K562 (cell line): ENCODE data around the gene CACNA1I. TPM values are rescaled to one million over a fixed set of nuclear protein-coding genes. Genes with fewer than 3 reads are reported as not detected.

Source experiments
- ATAC-seq: fragments of 200-7000 bp; cut with Tn5 transposase; 3 replicates; pipeline ENCODE4 v1.9.1; 2020; ENCODE audit warnings: moderate library complexity
- BruUV-seq: library from RNA; stranded (reverse); fragments of 400-500 nt; replicated peaks from 2 replicates; lab custom pipeline; 2021; lab: Mats Ljungman, UMichigan
- CTCF ChIA-PET: fragments of 300-600 bp; formaldehyde crosslinking; extraction: SDS; loops from one replicate; lab custom pipeline; 2021; ENCODE audit warnings: low intra/inter-chr PET ratio; lab: Yijun Ruan, JAX
- POLR2A ChIA-PET: fragments of 300-600, 350-650 bp; sonication (Branson Sonifier 250); formaldehyde crosslinking; extraction: SDS; loops from one replicate; lab custom pipeline; 2021; ENCODE audit warnings: antibody characterized with exemption, inconsistent platforms; lab: Yijun Ruan, JAX
- DNase-seq, 4 experiments: peaks; one replicate each; pipeline versions ENCODE4 v3.0.0 to v3.0.0-alpha.2; 2011 to 2018; ENCODE audit warnings: low spot score in 3 of 4, mixed read lengths in 3 of 4; ENCODE audit errors: extremely low read depth in 1 of 4
- FAIRE-seq: peaks from 2 replicates; lab custom pipeline; 2011; peaks lifted over from hg19 to GRCh38; lab: Jason Lieb, UNC
- H2AFZ ChIP-seq: 2 replicates; pipeline ENCODE4 v1.6.0; 2011; ENCODE audit warnings: low read depth, low read length, control low read depth, inconsistent platforms
- H3K27ac ChIP-seq: fragments of 200-600 bp; 3 replicates; pipeline ENCODE4 v1.8.0; 2011; ENCODE audit warnings: low read depth, mild to moderate bottlenecking, control low read depth, inconsistent platforms, low read length, moderate library complexity, mixed read lengths; ENCODE audit errors: extremely low read depth
- H3K27me3 ChIP-seq, 2 experiments: fragments of 300-600 bp in 1 of 2; 2 replicates in 1 of 2; 3 replicates in 1 of 2; pipeline versions ENCODE4 v1.6.0 to v1.8.0; 2011; ENCODE audit warnings: inconsistent platforms in 2 of 2, low read length in 2 of 2, mild to moderate bottlenecking in 1 of 2, mixed read lengths in 1 of 2, moderate library complexity in 1 of 2; ENCODE audit not compliant: control insufficient read depth in 2 of 2, insufficient read depth in 2 of 2
- H3K36me3 ChIP-seq: fragments of 300-600 bp; 3 replicates; pipeline ENCODE4 v1.8.0; 2011; ENCODE audit warnings: mild to moderate bottlenecking, low read length, inconsistent platforms; ENCODE audit not compliant: control insufficient read depth, insufficient read depth
- H3K4me1 ChIP-seq, 2 experiments: fragments of 200-600 bp in 1 of 2; replicated peaks in 1 of 2; 2 replicates in 1 of 2; 3 replicates in 1 of 2; pipeline versions ENCODE4 v1.5.1 to v1.8.0; 2011; ENCODE audit warnings: inconsistent platforms in 2 of 2, low read length in 2 of 2, mild to moderate bottlenecking in 1 of 2, mixed read lengths in 1 of 2, moderate library complexity in 1 of 2; ENCODE audit not compliant: control insufficient read depth in 2 of 2, insufficient read depth in 2 of 2
- H3K4me2 ChIP-seq: 2 replicates; pipeline ENCODE4 v1.6.1; 2011; ENCODE audit warnings: low read length, control low read depth, inconsistent platforms, mixed read lengths; ENCODE audit not compliant: insufficient read depth
- H3K4me3 ChIP-seq: fragments of 200-600 bp; sonication (generic), shearing (Covaris generic); 2 replicates; pipeline ENCODE4 v1.5.1; 2016; ENCODE audit warnings: control low read depth, inconsistent platforms
- H3K79me2 ChIP-seq: fragments of 200-600 bp; 3 replicates; pipeline ENCODE4 v1.8.0; 2011; ENCODE audit warnings: low read length, inconsistent platforms; ENCODE audit not compliant: control insufficient read depth, insufficient read depth
- H3K9ac ChIP-seq, 2 experiments: 2 replicates each; pipeline versions ENCODE4 v1.6.0 to v1.6.1; 2011; ENCODE audit warnings: low read depth in 2 of 2, low read length in 2 of 2, control low read depth in 1 of 2, inconsistent platforms in 1 of 2, mild to moderate bottlenecking in 1 of 2, mixed read lengths in 1 of 2; ENCODE audit not compliant: insufficient read depth in 1 of 2
- H3K9me1 ChIP-seq: one replicate; pipeline ENCODE4 v1.6.0; 2011; ENCODE audit warnings: inconsistent platforms, mild to moderate bottlenecking, low read length, moderate library complexity; ENCODE audit not compliant: control insufficient read depth, insufficient read depth
- H3K9me3 ChIP-seq: replicated peaks from 2 replicates; pipeline ENCODE4 v1.5.1; 2011; ENCODE audit warnings: low read depth, low read length, inconsistent platforms; ENCODE audit not compliant: control insufficient read depth, insufficient read depth
- H4K20me1 ChIP-seq: replicated peaks from 2 replicates; pipeline ENCODE4 v1.6.1; 2011; ENCODE audit warnings: low read length, inconsistent platforms, mixed read lengths; ENCODE audit not compliant: control insufficient read depth, insufficient read depth
- CBX2 ChIP-seq: fragments of 200-600 bp; sonication (generic); IDR thresholded peaks from one replicate; pipeline ENCODE4 v1.6.1; 2012; ENCODE audit warnings: mild to moderate bottlenecking, low read length, inconsistent platforms; ENCODE audit not compliant: insufficient read depth, poor library complexity, severe bottlenecking
- CREB3 ChIP-seq: fragments of 450-650 bp; conservative IDR thresholded peaks from 2 replicates; pipeline ENCODE4 v1.6.1; 2016; ENCODE audit warnings: missing genetic modification characterization, low read depth, mild to moderate bottlenecking, missing compliant biosample characterization, moderate library complexity
- EGR1 ChIP-seq: fragments of 450-650 bp; conservative IDR thresholded peaks from 2 replicates; pipeline ENCODE4 v1.6.1; 2017; ENCODE audit warnings: mild to moderate bottlenecking
- ESRRB ChIP-seq: fragments of 250-450 bp; sonication (Bioruptor Pico); IDR thresholded peaks from 2 replicates; pipeline ENCODE4 v1.5.0; 2020; ENCODE audit warnings: mild to moderate bottlenecking, moderate library complexity, borderline replicate concordance
- EZH2 ChIP-seq: IDR thresholded peaks from 2 replicates; pipeline ENCODE4 v1.6.1; 2012; ENCODE audit warnings: low read depth, mild to moderate bottlenecking, inconsistent platforms, low read length, borderline replicate concordance
- FOXO4 ChIP-seq: fragments of 450-650 bp; formaldehyde crosslinking; IDR thresholded peaks from 2 replicates; pipeline ENCODE4 v1.4.0; 2020; ENCODE audit warnings: mild to moderate bottlenecking, moderate library complexity
- GTF3C2 ChIP-seq: IDR thresholded peaks from 3 replicates; pipeline ENCODE4 v1.6.1; 2011; ENCODE audit warnings: borderline replicate concordance, mild to moderate bottlenecking, moderate library complexity; ENCODE audit not compliant: insufficient read length; ENCODE audit errors: extremely low read depth
- HDAC8 ChIP-seq: fragments of 450-650 bp; IDR thresholded peaks from 2 replicates; pipeline ENCODE4 v1.6.1; 2016; ENCODE audit warnings: mild to moderate bottlenecking, missing genetic modification characterization, moderate library complexity, missing compliant biosample characterization
- HNRNPUL1 ChIP-seq: fragments of 200-400 bp; formaldehyde crosslinking; IDR thresholded peaks from 2 replicates; pipeline ENCODE4 v1.6.1; 2017; ENCODE audit warnings: low read length
- IFI16 ChIP-seq: fragments of 250-450 bp; sonication (Bioruptor Pico); IDR thresholded peaks from 2 replicates; pipeline ENCODE4 v2.1.2; 2022; ENCODE audit warnings: mild to moderate bottlenecking, inconsistent platforms
- JUND ChIP-seq, 2 experiments: IDR thresholded peaks; 2 replicates in 1 of 2; 3 replicates in 1 of 2; pipeline ENCODE4 v1.6.1; 2011; ENCODE audit warnings: borderline replicate concordance in 2 of 2, low read depth in 2 of 2, low read length in 2 of 2, improper control_type of control experiment in 1 of 2, missing biosample characterization in 1 of 2, missing genetic modification characterization in 1 of 2, missing genetic modification reagents in 1 of 2
- SMARCA4 ChIP-seq: fragments of 450-650 bp; IDR thresholded peaks from 2 replicates; pipeline ENCODE4 v1.6.1; 2016
- SMC3 ChIP-seq: conservative IDR thresholded peaks from 2 replicates; pipeline ENCODE4 v1.6.1; 2011; ENCODE audit warnings: low read depth, low read length, improper control_type of control experiment; ENCODE audit not compliant: insufficient read depth
- ZNF311 ChIP-seq: fragments of 250-450 bp; sonication (Bioruptor Pico); IDR thresholded peaks from 2 replicates; pipeline ENCODE4 v1.4.0; 2020; ENCODE audit warnings: mild to moderate bottlenecking, moderate library complexity
- ZNF354B ChIP-seq: fragments of 250-450 bp; sonication (Bioruptor Pico); IDR thresholded peaks from 2 replicates; pipeline ENCODE4 v1.4.0; 2020
- ZSCAN29 ChIP-seq: fragments of 450-650 bp; IDR thresholded peaks from 2 replicates; pipeline ENCODE4 v1.6.1; 2017
- WGBS: fragments of 100-300 bp; shearing (Covaris generic); methylation state at CpG from one replicate; pipeline ENCODE4 v1.1.6; 2016; ENCODE audit warnings: low coverage, mixed read lengths; ENCODE audit not compliant: insufficient coverage; ENCODE audit errors: missing lambda C conversion rate; 5-methylcytosine and 5-hydroxymethylcytosine counted together
- in situ Hi-C: fragments of 300-500 bp; cut with MboI; formaldehyde crosslinking; loops from 4 replicates; pipeline ENCODE4 v1.15.0; 2018; ENCODE audit warnings: inconsistent platforms, mixed read lengths
- intact Hi-C: fragments of 100-400 bp; cut with micrococcal nuclease; formaldehyde crosslinking; loops from 2 replicates; pipeline ENCODE4 v1.14.2; 2022
- polyA plus RNA-seq, 8 experiments: library from polyadenylated mRNA; depleted of rRNA in 4 of 8; stranded (reverse) in 5 of 8; unstranded in 3 of 8; fragments of >200 nt; fragmentation: Nextera tagmentation in 2 of 8; fragmentation: Illumina TruSeq in 1 of 8; extraction: Ambion mirVana in 2 of 8; extraction: Trizol in 1 of 8; gene quantifications; 2 replicates each; pipeline versions ENCODE4 v1.2.1 to v1.2.3, GENCODE V29; 2011 to 2014; ENCODE audit warnings: inconsistent platforms in 1 of 8, missing spikeins in 1 of 8
- total RNA-seq, 7 experiments: library from RNA; depleted of rRNA in 6 of 7; stranded (reverse); fragments of >200 nt in 6 of 7; fragmentation: Illumina TruSeq in 2 of 7; extraction: Trizol in 2 of 7; gene quantifications; 2 replicates each; pipeline versions ENCODE4 v1.2.1 to v1.2.3, GENCODE V29; 2011 to 2021; ENCODE audit warnings: low replicate concordance in 1 of 7

Gene CACNA1I
- total and polyA plus RNA-seq, 9 of the 15 experiments (the other 6 are each of a cell fraction or from before 2014, with no cell fraction given), result 0.01 to 0.79 (median 0.32) TPM; not detected in 1

- no peak overlapping the region for H2AFZ ChIP-seq
- ChIA-PET CTCF (no interaction called here), POLR2A (no interaction called here)
- peaks cover 16 to 21% of the 10 kb centered on the region in 2 experiments; a peak in 4 of 5 replicates for H3K4me1 ChIP-seq
- TF ChIP-seq SMC3, result no peak
- TF ChIP-seq EZH2, result no peak
- TF ChIP-seq ESRRB (CRISPR knock-in tag), result no peak
- TF ChIP-seq JUND (IDR thresholded peaks at IDR 0.05; ENCODE audit: borderline replicate concordance, low read depth, low read length), result no peak
- no peak for TF ChIP-seq JUND (tag; IDR thresholded peaks at IDR 0.05; ENCODE audit: borderline replicate concordance, low read depth, low read length)
- no peak for TF ChIP-seq HDAC8 (tag)
- TF ChIP-seq HNRNPUL1, result no peak
- TF ChIP-seq FOXO4 (CRISPR knock-in tag), result no peak
- no peak for TF ChIP-seq ZNF354B (CRISPR knock-in tag)
- no peak for TF ChIP-seq CBX2
- TF ChIP-seq EGR1, result no peak
- no peak for TF ChIP-seq SMARCA4
- no peak for TF ChIP-seq ZNF311 (CRISPR knock-in tag)
- TF ChIP-seq CREB3 (tag), result no peak
- no peak for TF ChIP-seq ZSCAN29
- no peak for TF ChIP-seq GTF3C2
- TF ChIP-seq IFI16 (CRISPR knock-in tag), result no peak
- H3K4me3 ChIP-seq, result no peak overlapping the region
- no peak for ATAC-seq
- H3K4me2 ChIP-seq, result no peak overlapping the region
- H3K9ac ChIP-seq, result peak overlapping the region in 1 of 2 experiments; percentile 33; a peak in 1 of 4 replicates
- BruUV-seq, result no TSS peak
- H3K9me3 ChIP-seq, result no peaks in the 10 kb centered on the region
- H3K27ac ChIP-seq, result no peak overlapping the region
- intact Hi-C loops (no loop called here), in situ Hi-C loops (no loop called here)
- no peaks in the 10 kb centered on the region for H3K27me3 ChIP-seq
- H4K20me1 ChIP-seq, result no peaks in the 10 kb centered on the region
- FAIRE-seq, result no peak
- WGBS, result 62% methylated on average over 12 of the region's 13 CpGs
- H3K9me1 ChIP-seq, result no peaks in the 10 kb centered on the region
- no peak for DNase-seq
- H3K79me2 ChIP-seq, result no peaks in the 10 kb centered on the region
- no peaks in the 10 kb centered on the region for H3K36me3 ChIP-seq
Observed at GRCh38 chr22:39729141-39729934, 158.8 kb downstream of the CACNA1I start.
